Tibial nerve (tissue), 4 donors: ENCODE data around the gene CSF1R. TPM values are rescaled to one million over a fixed set of nuclear protein-coding genes. Genes with fewer than 3 reads are reported as not detected.
"Not testable (repeated sequence)": the region's sequence is repeated elsewhere in the genome, so short reads cannot be mapped to it uniquely, and the experiment has no call there.

Experiments used
- DNase-seq, 2 donors: peaks; one replicate each; pipeline ENCODE4 v3.0.0-alpha.2; 2019; ENCODE audit warnings: low spot score in 2 of 2
- H3K27ac ChIP-seq, 4 donors: fragments of 200-600 bp; sonication (generic) in 3 of 4; one replicate each; pipeline ENCODE4 v1.5.1; 2017 to 2019; ENCODE audit warnings: mild to moderate bottlenecking in 1 of 4
- H3K27me3 ChIP-seq, 2 donors: fragments of 200-600 bp; sonication (generic) in 1 of 2; one replicate each; pipeline versions ENCODE4 v1.5.1 to v1.6.0; 2017 to 2019
- H3K36me3 ChIP-seq, 3 donors: fragments of 200-600 bp; sonication (generic); one replicate each; pipeline ENCODE4 v1.5.1; 2018 to 2019
- H3K4me1 ChIP-seq, 4 donors: fragments of 200-600 bp; sonication (generic) in 3 of 4; one replicate each; pipeline ENCODE4 v1.5.1; 2017 to 2019
- H3K4me3 ChIP-seq, 4 donors: fragments of 200-600 bp; sonication (generic) in 3 of 4; one replicate each; pipeline ENCODE4 v1.5.1; 2017 to 2019; ENCODE audit warnings: mild to moderate bottlenecking in 1 of 4, moderate library complexity in 1 of 4
- H3K9me3 ChIP-seq, 4 donors: fragments of 200-600 bp; sonication (generic) in 3 of 4; one replicate each; pipeline ENCODE4 v1.5.1; 2017 to 2019
- CTCF ChIP-seq, 5 experiments: fragments of 200-600 bp in 3 of 5; fragments of 450-650 bp in 2 of 5; sonication (generic) in 3 of 5; IDR thresholded peaks; one replicate each; pipeline ENCODE4 v1.5.1; 2016 to 2019; ENCODE audit warnings: antibody characterized with exemption in 5 of 5, mild to moderate bottlenecking in 3 of 5, moderate library complexity in 2 of 5
- EP300 ChIP-seq, 2 donors: sonication (generic); formaldehyde crosslinking; IDR thresholded peaks; one replicate each; pipeline ENCODE4 v1.6.1; 2017; ENCODE audit warnings: antibody characterized with exemption in 2 of 2, mild to moderate bottlenecking in 1 of 2
- POLR2A ChIP-seq, 2 donors: fragments of 450-650 bp; IDR thresholded peaks; one replicate each; pipeline ENCODE4 v1.6.1; 2017; ENCODE audit warnings: antibody characterized with exemption in 2 of 2, mild to moderate bottlenecking in 2 of 2, moderate library complexity in 2 of 2
- WGBS, 2 donors: methylation state at CpG; one replicate each; pipeline ENCODE4 v1.1.5; 2018; 5-methylcytosine and 5-hydroxymethylcytosine counted together
- total RNA-seq, 4 donors: library from RNA; depleted of rRNA; stranded (reverse); fragments of >200 nt; gene quantifications; one replicate each; pipeline ENCODE4 v1.1.0, GENCODE V29; 2016

CSF1R gene
- total RNA-seq, 4 donors from 2014 or later = 35.4 to 57.9 (median 45.3) TPM

GRCh38 chr5:150033334-150033733 is 53.0 kb downstream of the CSF1R start:
- H3K4me1 ChIP-seq = peaks cover 0 to 8% (median 0%) of the 10 kb centered on the region in 4 donors
- no peak for TF ChIP-seq EP300 (IDR thresholded peaks at IDR 0.05)
- no peak for TF ChIP-seq POLR2A (IDR thresholded peaks at IDR 0.05)
- TF ChIP-seq CTCF (IDR thresholded peaks at IDR 0.05) = no peak
- no peak for DNase-seq

GRCh38 chr5:150028047-150028446 is 58.3 kb downstream of the CSF1R start:
- not testable (repeated sequence) for H3K4me3 ChIP-seq, H3K9me3 ChIP-seq, H3K4me1 ChIP-seq, H3K27me3 ChIP-seq, DNase-seq, H3K27ac ChIP-seq
- WGBS, 2 donors = 72 to 76% methylated on average over 1 of the region's 1 CpG
- peaks cover 0 to 89% (median 13%) of the 10 kb centered on the region in 3 donors for H3K36me3 ChIP-seq

More at GRCh38 chr5:150033334-150033733, 53.0 kb downstream of the CSF1R start:
- Histone ChIP-seq H3K4me3 (no peak overlapping the region), H3K27ac (no peak overlapping the region), H3K36me3 (peaks cover 0 to 95% (median 17%) of the 10 kb centered on the region in 3 donors), H3K27me3 (no peaks in the 10 kb centered on the region), H3K9me3 (no peaks in the 10 kb centered on the region)
- WGBS, 2 donors = 92 to 93% methylated on average over 4 of the region's 4 CpGs

GRCh38 chr5:150026682-150027172 is 59.6 kb downstream of the CSF1R start:
- peaks cover 0 to 77% (median under 1%) of the 10 kb centered on the region in 3 donors for H3K36me3 ChIP-seq
- H3K4me3 ChIP-seq = no peak overlapping the region
- DNase-seq = no peak
- WGBS, 2 donors = 71 to 87% methylated on average over 4 of the region's 4 CpGs
- no peak for TF ChIP-seq POLR2A (IDR thresholded peaks at IDR 0.05)
- TF ChIP-seq EP300 (IDR thresholded peaks at IDR 0.05) = no peak
- TF ChIP-seq CTCF (IDR thresholded peaks at IDR 0.05) = no peak
- H3K27ac ChIP-seq = no peak overlapping the region
- no peaks in the 10 kb centered on the region for H3K27me3 ChIP-seq
- H3K4me1 ChIP-seq = peaks cover 0 to 18% (median 4%) of the 10 kb centered on the region in 4 donors
- H3K9me3 ChIP-seq = no peaks in the 10 kb centered on the region

GRCh38 chr5:150024346-150024984 is 61.9 kb downstream of the CSF1R start:
- no peak for DNase-seq
- H3K27ac ChIP-seq = peak overlapping the region in 2 of 4 donors; percentile 21 to 66
- H3K4me3 ChIP-seq = no peak overlapping the region
- WGBS, 2 donors = 62 to 63% methylated on average over 9 of the region's 9 CpGs
- H3K9me3 ChIP-seq = no peaks in the 10 kb centered on the region
- no peaks in the 10 kb centered on the region for H3K27me3 ChIP-seq
- H3K4me1 ChIP-seq = peaks cover 0 to 28% (median 10%) of the 10 kb centered on the region in 4 donors
- peaks cover 0 to 72% (median 0%) of the 10 kb centered on the region in 3 donors for H3K36me3 ChIP-seq
- TF ChIP-seq POLR2A (IDR thresholded peaks at IDR 0.05) = no peak
- no peak for TF ChIP-seq EP300 (IDR thresholded peaks at IDR 0.05)
- no peak for TF ChIP-seq CTCF (IDR thresholded peaks at IDR 0.05)

GRCh38 chr5:150023136-150023535 is 63.2 kb downstream of the CSF1R start:
- TF ChIP-seq CTCF (IDR thresholded peaks at IDR 0.05) (no peak), EP300 (IDR thresholded peaks at IDR 0.05) (no peak), POLR2A (IDR thresholded peaks at IDR 0.05) (no peak)
- H3K4me1 ChIP-seq = peaks cover 0 to 28% (median 10%) of the 10 kb centered on the region in 4 donors
- 81 to 100% methylated on average over 1 of the region's 1 CpG for WGBS, 2 donors
- H3K27ac ChIP-seq = peak overlapping the region in 2 of 4 donors; percentile 66 to 77
- DNase-seq = no peak
- H3K27me3 ChIP-seq = no peaks in the 10 kb centered on the region
- H3K4me3 ChIP-seq = no peak overlapping the region
- H3K36me3 ChIP-seq = peaks cover 0 to 78% (median 5%) of the 10 kb centered on the region in 3 donors
- no peaks in the 10 kb centered on the region for H3K9me3 ChIP-seq
